ENCODE measurements around the gene KCNMA1. TPM values are rescaled to one million over a fixed set of nuclear protein-coding genes. Genes with fewer than 3 reads are reported as not detected.

The KCNMA1 gene
- total RNA-seq, 2 donors from 2014 or later: 0.48 to 0.56 TPM

GRCh38 chr10:77029777-77030717, 607.6 kb downstream of the KCNMA1 start:
- no peaks in the 10 kb centered on the region for H3K9me3 Mint-ChIP-seq
- ATAC-seq (replicated peaks): no peak
- H3K36me3 Mint-ChIP-seq (ENCODE audit: low read depth): no peaks in the 10 kb centered on the region
- H3K27ac Mint-ChIP-seq: no peak overlapping the region
- H3K27me3 Mint-ChIP-seq: peaks cover 10% of the 10 kb centered on the region
- H3K4me3 Mint-ChIP-seq: no peak overlapping the region
- H3K4me1 Mint-ChIP-seq: no peaks in the 10 kb centered on the region

DNA sequence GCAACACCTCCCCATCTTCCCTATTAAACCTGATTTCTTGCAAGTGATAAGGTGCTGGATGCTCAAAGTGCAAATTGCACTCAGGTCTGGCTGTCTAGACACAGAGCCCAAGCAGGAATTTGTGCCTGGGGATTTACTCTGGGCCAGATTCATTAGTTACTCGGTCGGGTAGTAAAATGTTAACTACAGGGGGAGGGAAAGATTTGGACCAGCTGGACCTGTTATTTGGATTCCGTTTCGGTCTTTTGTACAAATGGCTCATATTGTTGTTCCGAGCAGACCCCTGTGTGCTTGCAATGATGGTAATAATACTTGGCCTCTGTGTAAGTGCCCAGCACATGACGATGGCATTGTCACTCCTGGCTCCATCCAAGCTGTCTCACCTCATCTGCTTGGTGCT, 609.6 kb downstream of the KCNMA1 start:
- no peaks in the 10 kb centered on the region for H3K9me3 Mint-ChIP-seq
- no peak overlapping the region for H3K4me3 Mint-ChIP-seq
- no peaks in the 10 kb centered on the region for H3K4me1 Mint-ChIP-seq
- H3K27me3 Mint-ChIP-seq: peaks cover 8% of the 10 kb centered on the region
- no peak for ATAC-seq (replicated peaks)
- no peak overlapping the region for H3K27ac Mint-ChIP-seq
- H3K36me3 Mint-ChIP-seq (ENCODE audit: low read depth): no peaks in the 10 kb centered on the region

DNA sequence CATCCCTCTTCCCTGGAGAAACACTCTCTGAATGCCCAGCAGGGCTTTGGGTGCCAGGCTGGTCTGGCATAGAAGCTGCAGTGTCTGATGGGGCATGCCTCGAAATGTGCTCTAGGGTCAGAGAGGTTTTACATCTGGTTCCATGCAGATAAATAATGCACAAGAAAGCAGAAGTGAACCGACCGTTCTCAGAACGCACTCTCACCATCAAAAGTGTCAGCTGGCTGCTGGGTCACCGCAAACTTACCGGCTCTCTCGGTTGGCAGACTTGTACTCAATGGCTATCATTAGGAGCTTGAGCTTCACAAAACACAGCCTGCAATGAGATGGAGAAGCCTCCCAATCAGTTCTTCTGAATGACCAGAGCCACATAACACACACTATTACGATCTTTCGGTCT, 610.0 kb downstream of the KCNMA1 start:
- Mint-ChIP-seq H3K27me3 (peaks cover 11% of the 10 kb centered on the region), H3K4me3 (no peak overlapping the region), H3K4me1 (no peaks in the 10 kb centered on the region), H3K27ac (no peak overlapping the region), H3K36me3 (ENCODE audit: low read depth) (no peaks in the 10 kb centered on the region), H3K9me3 (no peaks in the 10 kb centered on the region)
- no peak for ATAC-seq (replicated peaks)

DNA sequence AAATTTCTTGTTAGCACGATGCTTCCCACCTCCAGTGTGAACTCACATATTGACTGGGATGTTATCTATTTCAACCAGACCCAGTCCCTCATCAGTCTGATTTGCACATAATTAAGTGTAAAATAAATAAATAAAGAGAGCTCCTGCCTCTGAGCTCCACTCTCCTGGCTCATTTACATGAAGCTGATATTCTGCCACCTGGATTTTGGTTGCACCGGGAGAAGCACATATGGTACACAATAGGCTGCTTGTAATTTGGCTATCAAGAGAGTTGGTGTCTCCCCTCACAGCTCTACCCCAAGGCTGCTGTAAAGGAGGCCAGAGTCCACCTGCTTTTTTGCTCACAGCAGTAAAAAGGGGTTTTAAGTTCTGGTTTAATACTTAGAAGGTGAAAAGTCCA, 610.5 kb downstream of the KCNMA1 start:
- no peak for ATAC-seq (replicated peaks)

DNA sequence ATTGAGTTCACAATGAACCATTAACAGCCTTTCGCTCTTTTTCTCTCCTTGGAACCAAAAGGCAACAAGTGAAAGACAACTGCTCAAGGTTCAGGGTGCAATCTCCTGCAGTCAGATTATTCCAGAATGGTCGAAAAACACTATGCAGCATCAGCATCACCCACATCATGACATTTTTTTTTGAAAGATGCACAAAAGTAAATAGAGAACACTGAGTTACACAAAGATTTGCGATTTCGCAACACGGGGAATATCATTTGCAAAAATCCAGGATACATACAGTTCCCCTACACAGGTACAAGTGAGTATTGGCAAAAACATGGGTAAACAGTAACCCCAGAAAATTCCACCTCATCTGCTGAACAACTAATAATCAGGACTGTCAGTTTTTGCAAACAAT, 611.5 kb downstream of the KCNMA1 start:
- no peaks in the 10 kb centered on the region for H3K9me3 Mint-ChIP-seq
- no peak for ATAC-seq (replicated peaks)
- H3K4me1 Mint-ChIP-seq: no peaks in the 10 kb centered on the region
- H3K36me3 Mint-ChIP-seq (ENCODE audit: low read depth): no peaks in the 10 kb centered on the region
- H3K27me3 Mint-ChIP-seq: peaks cover 15% of the 10 kb centered on the region
- H3K27ac Mint-ChIP-seq: no peak overlapping the region
- no peak overlapping the region for H3K4me3 Mint-ChIP-seq

More for the DNA sequence above, 610.5 kb downstream of the KCNMA1 start:
- H3K4me1 Mint-ChIP-seq: no peaks in the 10 kb centered on the region
- H3K27ac Mint-ChIP-seq: no peak overlapping the region
- peaks cover 13% of the 10 kb centered on the region for H3K27me3 Mint-ChIP-seq
- H3K36me3 Mint-ChIP-seq (ENCODE audit: low read depth): no peaks in the 10 kb centered on the region
- H3K9me3 Mint-ChIP-seq: no peaks in the 10 kb centered on the region
- H3K4me3 Mint-ChIP-seq: no peak overlapping the region

DNA sequence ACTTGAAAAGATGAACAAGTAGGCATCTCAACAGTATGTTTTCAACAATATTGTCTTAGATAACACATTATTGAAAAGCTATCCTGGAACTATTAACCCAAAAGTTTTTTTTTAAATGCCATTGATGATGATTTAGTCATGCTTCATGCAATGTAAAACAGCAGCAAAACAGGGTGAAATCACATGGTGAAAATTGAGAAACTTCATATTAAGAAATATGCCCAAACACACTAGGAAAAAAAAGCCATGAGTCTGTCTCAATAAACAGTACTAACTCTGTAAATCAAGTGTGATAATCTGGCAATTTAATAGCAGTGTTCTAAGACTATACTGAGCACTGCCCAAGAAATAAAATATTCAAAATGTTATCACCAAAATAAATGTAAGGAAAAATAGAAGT, 613.1 kb downstream of the KCNMA1 start:
- H3K27ac Mint-ChIP-seq: no peak overlapping the region
- no peak overlapping the region for H3K4me3 Mint-ChIP-seq
- H3K4me1 Mint-ChIP-seq: no peaks in the 10 kb centered on the region
- no peaks in the 10 kb centered on the region for H3K36me3 Mint-ChIP-seq (ENCODE audit: low read depth)
- H3K9me3 Mint-ChIP-seq: no peaks in the 10 kb centered on the region
- ATAC-seq (replicated peaks): no peak
- peaks cover 15% of the 10 kb centered on the region for H3K27me3 Mint-ChIP-seq

GRCh38 chr10:77023396-77023795, 614.2 kb downstream of the KCNMA1 start:
- no peaks in the 10 kb centered on the region for H3K4me1 Mint-ChIP-seq
- H3K36me3 Mint-ChIP-seq (ENCODE audit: low read depth): no peaks in the 10 kb centered on the region
- no peak overlapping the region for H3K27ac Mint-ChIP-seq
- no peak overlapping the region for H3K4me3 Mint-ChIP-seq
- peaks cover 12% of the 10 kb centered on the region for H3K27me3 Mint-ChIP-seq
- no peak for ATAC-seq (replicated peaks)
- no peaks in the 10 kb centered on the region for H3K9me3 Mint-ChIP-seq

- H3K36me3 Mint-ChIP-seq (ENCODE audit: low read depth): no peaks in the 10 kb centered on the region
- ATAC-seq (replicated peaks): no peak
- peaks cover 11% of the 10 kb centered on the region for H3K27me3 Mint-ChIP-seq
- no peak overlapping the region for H3K4me3 Mint-ChIP-seq
- no peak overlapping the region for H3K27ac Mint-ChIP-seq
- no peaks in the 10 kb centered on the region for H3K9me3 Mint-ChIP-seq
- no peaks in the 10 kb centered on the region for H3K4me1 Mint-ChIP-seq
These were observed 614.9 kb downstream of the KCNMA1 start for GRCh38 chr10:77022671-77023070.

GRCh38 chr10:77021966-77022490, 615.6 kb downstream of the KCNMA1 start:
- H3K27me3 Mint-ChIP-seq: peaks cover 11% of the 10 kb centered on the region
- H3K9me3 Mint-ChIP-seq: no peaks in the 10 kb centered on the region
- ATAC-seq (replicated peaks): no peak
- no peak overlapping the region for H3K27ac Mint-ChIP-seq
- no peak overlapping the region for H3K4me3 Mint-ChIP-seq
- no peaks in the 10 kb centered on the region for H3K4me1 Mint-ChIP-seq
- H3K36me3 Mint-ChIP-seq (ENCODE audit: low read depth): no peaks in the 10 kb centered on the region

- H3K36me3 Mint-ChIP-seq (ENCODE audit: low read depth): no peaks in the 10 kb centered on the region
- no peak overlapping the region for H3K4me3 Mint-ChIP-seq
- peaks cover 18% of the 10 kb centered on the region for H3K27me3 Mint-ChIP-seq
- H3K4me1 Mint-ChIP-seq: no peaks in the 10 kb centered on the region
- no peaks in the 10 kb centered on the region for H3K9me3 Mint-ChIP-seq
- no peak overlapping the region for H3K27ac Mint-ChIP-seq
- ATAC-seq (replicated peaks): no peak
These were observed 617.1 kb downstream of the KCNMA1 start for GRCh38 chr10:77020426-77021040.

GRCh38 chr10:77016855-77017254, 620.8 kb downstream of the KCNMA1 start:
- Mint-ChIP-seq H3K27ac (no peak overlapping the region), H3K36me3 (ENCODE audit: low read depth) (no peaks in the 10 kb centered on the region), H3K27me3 (peaks cover 11% of the 10 kb centered on the region), H3K9me3 (no peaks in the 10 kb centered on the region), H3K4me3 (no peak overlapping the region), H3K4me1 (no peaks in the 10 kb centered on the region)
- no peak for ATAC-seq (replicated peaks)

- Mint-ChIP-seq H3K9me3 (no peaks in the 10 kb centered on the region), H3K36me3 (ENCODE audit: low read depth) (no peaks in the 10 kb centered on the region)
- no peak for ATAC-seq (replicated peaks)
These were observed 621.3 kb downstream of the KCNMA1 start for GRCh38 chr10:77016278-77016815.

GRCh38 chr10:77015360-77015759, 622.2 kb downstream of the KCNMA1 start:
- no peak for ATAC-seq (replicated peaks)
- no peaks in the 10 kb centered on the region for H3K4me1 Mint-ChIP-seq
- H3K9me3 Mint-ChIP-seq: no peaks in the 10 kb centered on the region

More at GRCh38 chr10:77016278-77016815, 621.3 kb downstream of the KCNMA1 start:
- peaks cover 11% of the 10 kb centered on the region for H3K27me3 Mint-ChIP-seq
- no peak overlapping the region for H3K4me3 Mint-ChIP-seq
- H3K27ac Mint-ChIP-seq: no peak overlapping the region
- no peaks in the 10 kb centered on the region for H3K4me1 Mint-ChIP-seq

GRCh38 chr10:77012812-77013500, 624.7 kb downstream of the KCNMA1 start:
- Mint-ChIP-seq H3K9me3 (no peaks in the 10 kb centered on the region), H3K36me3 (ENCODE audit: low read depth) (no peaks in the 10 kb centered on the region), H3K4me3 (no peak overlapping the region), H3K27ac (no peak overlapping the region), H3K4me1 (no peaks in the 10 kb centered on the region), H3K27me3 (peaks cover 13% of the 10 kb centered on the region)
- ATAC-seq (replicated peaks): no peak

More at GRCh38 chr10:77015360-77015759, 622.2 kb downstream of the KCNMA1 start:
- Mint-ChIP-seq H3K36me3 (ENCODE audit: low read depth) (no peaks in the 10 kb centered on the region), H3K27ac (no peak overlapping the region), H3K4me3 (no peak overlapping the region), H3K27me3 (peaks cover 11% of the 10 kb centered on the region)

Measured in activated T-helper 17 cell treated with anti-CD3 and anti-CD28 coated beads, Interleukin-2, amount 50 U/mL, for 72 hours (primary cell).